Muscle of arm (tissue), 12 donors: ENCODE results near the gene DVL2. TPM values are rescaled to one million over a fixed set of nuclear protein-coding genes. Genes with fewer than 3 reads are reported as not detected.
"Not testable (repeated sequence)": the region's sequence is repeated elsewhere in the genome, so short reads cannot be mapped to it uniquely, and the experiment has no call there.

Experiments
- DNase-seq: peaks from one replicate; pipeline ENCODE4 v3.0.0-alpha.2; 2013
- polyA plus RNA-seq, 12 donors: library from polyadenylated mRNA; unstranded; fragments of 120-200 nt; gene quantifications; one replicate each; pipeline ENCODE4 v1.2.1, GENCODE V29; 2013; ENCODE audit not compliant: insufficient read length in 12 of 12

The DVL2 gene
- polyA plus RNA-seq, 12 donors = 26.7 to 49.0 (median 33.7) TPM; not detected in 1

GRCh38 chr17:7207120-7208001 is 27.0 kb downstream of the DVL2 start:
- DNase-seq = no peak

DNA sequence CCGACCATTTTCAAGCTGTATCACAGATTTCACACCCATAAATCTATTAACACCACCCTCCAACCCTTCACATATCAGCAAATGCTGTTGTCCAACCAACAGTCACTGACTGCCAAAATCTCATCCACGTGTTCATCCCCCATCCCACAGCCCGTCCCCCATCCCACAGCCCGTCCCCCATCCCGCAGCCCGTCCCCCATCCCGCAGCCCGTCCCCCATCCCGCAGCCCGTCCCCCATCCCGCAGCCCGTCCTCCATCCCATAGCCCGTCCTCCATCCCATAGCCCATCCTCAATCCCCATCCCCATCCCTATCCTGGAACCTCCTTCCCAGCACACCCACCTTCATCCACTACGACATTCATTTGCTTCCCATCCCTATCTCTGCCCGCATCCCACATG is 28.8 kb downstream of the DVL2 start:
- DNase-seq = no peak

DNA sequence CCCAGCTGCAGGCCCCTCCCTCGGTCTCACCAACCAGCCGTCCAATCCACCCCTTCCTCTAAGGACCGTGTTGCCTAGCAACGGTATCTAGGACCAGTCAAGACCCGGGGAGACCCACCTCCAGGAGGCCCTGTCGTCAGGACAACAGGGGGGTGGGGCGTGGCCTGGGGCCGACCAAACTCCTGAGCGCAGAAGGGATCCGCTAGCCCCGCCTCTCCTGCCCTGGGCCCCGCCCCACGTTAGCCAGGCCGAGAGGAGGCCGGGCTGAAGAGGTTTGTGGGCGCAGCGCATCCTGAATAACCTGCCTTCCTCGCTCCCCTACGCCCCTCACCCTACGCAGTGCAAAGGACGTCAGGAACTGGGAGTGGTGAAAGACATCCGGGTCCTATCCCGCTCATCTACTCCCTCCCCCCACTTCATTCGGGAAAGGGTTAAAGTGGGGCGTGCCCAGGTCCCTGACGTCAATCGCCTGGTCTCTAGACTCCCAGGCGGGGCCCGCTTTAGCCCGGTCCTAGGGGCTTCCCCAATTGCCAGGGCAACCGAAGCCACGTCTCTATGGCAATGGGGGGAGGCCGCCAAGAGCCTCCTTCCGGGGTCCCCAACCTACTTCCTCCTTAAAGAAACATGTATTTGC is 29.4 kb downstream of the DVL2 start:
- DNase-seq = peak; percentile 92

DNA sequence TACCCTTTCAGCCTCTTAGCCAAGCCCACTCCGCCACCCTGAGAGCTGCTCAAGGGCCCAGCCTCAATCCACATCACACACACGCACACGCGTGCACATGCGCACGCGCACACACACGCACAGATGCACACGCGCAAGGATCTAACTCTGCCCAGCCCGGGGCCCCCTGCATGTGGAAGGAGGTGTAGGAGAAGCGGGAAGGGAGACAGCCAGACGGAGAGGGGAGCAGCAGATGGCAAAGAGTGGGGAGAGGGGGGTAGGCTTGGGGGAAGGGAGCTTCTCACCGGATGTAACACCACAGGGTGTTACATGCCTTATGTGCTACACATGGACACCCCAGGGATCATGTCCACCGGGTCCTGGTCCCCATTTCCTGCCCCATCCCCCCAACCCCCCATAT is 30.0 kb downstream of the DVL2 start:
- DNase-seq = no peak

DNA sequence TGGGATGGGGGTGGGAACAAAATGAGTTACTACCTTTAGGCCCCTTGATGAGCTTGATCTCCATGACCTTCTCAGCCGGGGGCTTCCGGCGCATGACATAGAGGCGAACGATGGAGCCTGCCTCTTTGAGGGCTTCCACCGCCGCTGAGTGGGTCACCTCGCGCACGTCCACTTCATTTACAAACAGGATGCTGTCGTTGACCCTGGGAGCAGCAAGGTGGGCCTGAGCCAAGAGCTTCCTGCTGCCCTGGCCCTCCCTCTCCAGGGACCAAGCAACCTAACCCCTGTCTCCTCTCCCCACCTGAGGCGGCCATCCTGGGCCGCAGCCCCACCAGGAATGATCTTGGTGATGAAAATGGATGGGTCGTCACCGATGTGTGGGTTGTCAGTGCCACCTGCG is 30.9 kb downstream of the DVL2 start:
- no peak for DNase-seq

DNA sequence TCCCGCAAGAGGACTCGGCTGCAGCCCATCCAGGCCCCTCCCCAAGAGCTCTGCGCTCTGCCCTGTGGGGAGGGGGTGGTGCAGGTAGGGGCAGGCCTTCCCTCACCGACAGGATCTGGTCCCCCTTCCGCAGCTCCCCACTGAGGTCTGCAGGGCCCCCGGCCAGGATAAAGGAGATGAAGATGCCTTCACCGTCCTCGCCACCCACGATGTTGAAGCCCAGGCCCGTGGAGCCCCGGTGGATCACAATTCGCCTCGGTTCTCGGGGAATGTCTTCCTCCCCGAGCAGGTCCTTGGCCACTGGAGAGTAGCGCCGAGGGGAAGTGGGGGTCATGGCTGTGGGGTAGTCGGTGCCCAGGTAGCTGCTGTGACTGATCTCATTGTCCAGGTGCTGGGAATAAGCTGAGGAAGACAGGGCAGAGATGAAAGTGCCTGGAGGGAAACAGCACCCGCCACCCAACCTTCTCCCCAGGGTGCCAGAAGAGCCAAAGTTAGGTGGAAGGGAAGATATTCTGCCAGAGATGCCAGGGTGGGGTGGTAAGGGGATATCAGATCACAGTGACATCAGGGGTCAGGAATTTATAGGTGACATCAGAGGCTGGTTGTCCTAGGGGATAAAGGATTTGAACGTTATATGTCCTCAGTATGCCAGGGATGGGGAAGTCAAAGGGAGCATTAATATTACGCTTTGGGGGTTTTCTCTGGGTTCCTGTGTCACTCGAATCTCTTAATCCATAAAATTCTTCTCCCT is 37.5 kb downstream of the DVL2 start:
- DNase-seq = no peak

DNA sequence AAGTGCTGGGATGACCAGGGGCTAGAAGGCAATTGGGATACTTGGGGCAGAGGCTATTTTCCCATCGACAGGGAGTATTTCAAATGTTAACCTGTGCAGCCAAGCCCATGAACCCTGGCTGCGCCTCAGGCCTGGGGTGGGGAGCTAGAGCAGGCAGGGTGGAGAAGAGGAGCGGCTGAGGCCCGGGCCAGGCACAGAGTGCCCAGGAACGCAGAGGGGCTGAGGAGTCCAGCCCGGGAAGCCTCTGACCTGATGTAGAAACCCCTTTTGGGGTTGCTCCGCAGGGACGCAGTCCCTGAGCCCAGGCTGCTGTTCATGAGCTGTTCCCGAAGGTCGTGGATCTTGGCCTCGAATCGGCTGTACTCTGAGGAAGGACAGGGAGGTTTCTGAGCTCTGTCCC is 38.3 kb downstream of the DVL2 start:
- DNase-seq = no peak

DNA sequence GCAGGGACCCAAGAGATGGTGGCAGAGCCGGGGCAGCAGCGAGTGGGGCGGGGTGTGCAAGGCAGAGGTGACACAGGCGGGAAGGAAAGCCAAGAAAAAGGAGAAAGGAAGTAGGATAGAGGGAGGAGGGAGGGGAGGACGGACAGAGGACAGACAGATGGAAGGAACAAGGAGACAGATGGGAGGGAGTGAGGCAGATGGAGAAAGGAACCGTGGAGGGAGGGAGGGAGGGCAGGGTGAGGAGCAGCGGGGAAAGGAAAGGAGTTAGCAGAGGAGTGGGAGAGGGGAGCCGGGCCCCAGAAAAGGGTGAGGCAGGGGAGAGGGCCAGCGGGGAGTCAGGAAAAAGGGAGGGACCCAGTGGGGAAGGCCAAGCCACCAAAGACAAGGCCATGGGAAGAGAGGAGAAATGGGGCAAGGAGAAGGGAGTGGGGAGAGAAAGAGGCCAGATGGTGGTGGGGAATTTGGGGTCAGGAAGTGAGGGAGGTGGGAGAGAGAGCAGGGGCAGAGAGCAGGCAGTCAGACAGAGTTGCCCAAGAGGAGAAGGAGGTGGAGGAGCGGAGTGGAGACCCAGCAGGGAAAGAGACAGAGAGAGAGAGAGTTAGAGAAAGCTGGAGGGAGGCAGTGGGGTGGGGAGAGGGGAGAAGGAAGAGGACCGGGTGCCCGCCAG is 41.9 kb downstream of the DVL2 start:
- DNase-seq = no peak

DNA sequence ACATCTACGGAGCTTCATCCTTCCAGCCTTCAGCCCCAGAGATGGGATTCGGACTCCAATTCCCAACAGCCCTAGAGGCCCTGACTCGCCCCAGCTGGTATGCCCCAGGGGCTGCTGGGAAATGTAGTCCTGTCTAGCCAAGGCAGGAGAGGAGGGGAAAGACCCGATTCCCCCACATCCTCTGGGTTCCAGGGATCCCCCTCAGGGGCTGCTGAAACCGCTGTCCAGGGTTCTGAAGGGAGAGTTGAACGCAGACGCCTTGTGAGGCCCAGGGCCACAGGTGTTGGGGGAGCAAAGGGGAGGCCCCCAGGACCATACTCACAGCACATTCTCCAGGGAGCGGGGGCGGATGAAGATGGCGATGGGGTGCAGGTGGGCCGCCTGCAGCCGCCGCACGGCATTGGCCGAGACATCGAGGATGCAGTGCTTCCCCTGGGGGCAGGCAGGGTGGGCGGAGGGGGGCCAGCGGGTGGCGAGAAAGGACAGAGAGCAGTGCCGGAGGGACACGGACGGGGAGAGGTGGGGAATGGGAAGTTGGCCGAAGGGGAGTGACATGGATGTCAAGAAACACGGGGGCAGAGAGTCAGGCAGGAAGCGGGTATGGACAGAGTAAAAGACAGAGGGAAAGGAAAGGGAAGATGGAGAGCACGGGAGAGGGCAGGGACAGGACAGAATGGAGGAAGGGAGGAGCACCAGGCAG is 42.6 kb downstream of the DVL2 start:
- DNase-seq = no peak

GRCh38 chr17:7191069-7191468 is 43.2 kb downstream of the DVL2 start:
- DNase-seq = no peak

DNA sequence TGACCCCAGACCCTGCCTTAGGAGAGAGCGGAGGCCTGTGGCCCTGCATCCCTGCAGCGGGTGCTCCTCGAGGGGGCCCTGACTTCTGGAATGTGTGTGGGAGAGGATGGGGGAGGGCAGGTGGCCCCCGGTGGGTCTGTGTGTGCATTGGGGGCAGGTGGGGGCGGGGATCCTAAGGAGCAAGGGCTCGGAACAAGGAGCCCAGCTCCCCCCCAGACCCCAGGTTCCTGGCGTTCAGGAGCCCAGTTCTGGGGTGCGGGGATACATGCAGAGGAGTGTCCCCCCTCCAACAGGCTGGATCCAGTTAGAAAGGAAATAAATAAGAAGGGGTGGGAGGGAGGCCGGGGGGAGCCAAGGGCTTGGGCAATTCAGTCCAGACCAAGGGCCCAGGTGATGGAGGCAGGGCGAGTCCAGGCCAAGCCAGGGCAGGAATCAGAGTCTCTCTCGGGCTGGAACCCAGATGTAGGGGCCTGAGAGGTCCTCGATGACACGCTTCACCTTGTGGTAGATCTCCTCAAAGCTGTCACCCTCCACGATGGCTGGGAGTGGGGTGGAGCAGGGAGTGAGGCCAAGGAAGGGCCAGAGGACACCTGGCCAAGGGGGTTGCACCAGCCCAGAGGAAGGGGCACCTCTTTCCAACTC is 43.9 kb downstream of the DVL2 start:
- DNase-seq = no peak

DNA sequence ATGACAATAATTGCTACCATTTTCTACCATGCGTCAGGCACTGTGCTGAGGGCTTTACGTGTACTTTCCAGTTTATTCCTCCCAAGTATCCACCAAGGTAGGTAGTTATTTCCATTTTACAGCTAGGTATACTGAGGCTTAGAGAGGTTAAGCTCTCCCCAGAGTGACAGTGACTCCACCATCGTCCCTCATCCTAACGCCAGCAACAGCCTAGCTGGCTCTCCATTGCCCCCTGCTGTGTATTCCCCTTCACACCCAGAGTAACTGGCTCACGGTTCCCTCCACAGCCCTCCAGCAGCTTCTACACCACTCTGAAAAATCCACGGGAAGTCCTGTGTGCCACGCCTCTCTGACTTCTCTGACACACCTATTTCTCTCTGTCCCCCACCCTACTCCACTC is 48.1 kb downstream of the DVL2 start:
- no peak for DNase-seq

GRCh38 chr17:7184647-7185046 is 49.7 kb downstream of the DVL2 start:
- no peak for DNase-seq

DNA sequence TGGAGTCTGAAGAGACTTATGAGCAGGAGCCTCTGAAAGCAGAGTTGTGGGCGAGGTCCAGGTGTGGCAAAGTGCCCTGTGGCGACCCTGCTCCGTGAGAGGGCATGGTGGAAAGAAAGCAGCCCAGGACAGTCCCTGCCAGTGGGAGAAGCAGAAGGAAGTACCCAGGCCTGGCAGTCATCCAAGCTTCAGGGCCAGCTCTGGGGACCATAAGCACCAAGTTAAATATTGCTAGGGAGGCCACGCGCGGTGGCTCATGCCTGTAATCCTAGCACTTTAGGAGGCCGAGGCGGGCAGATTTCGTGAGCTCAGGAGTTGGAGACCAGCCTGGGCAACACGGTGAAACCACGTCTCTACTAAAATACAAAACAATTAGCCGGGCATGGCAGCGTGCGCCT is 50.2 kb downstream of the DVL2 start:
- no peak for DNase-seq

DNA sequence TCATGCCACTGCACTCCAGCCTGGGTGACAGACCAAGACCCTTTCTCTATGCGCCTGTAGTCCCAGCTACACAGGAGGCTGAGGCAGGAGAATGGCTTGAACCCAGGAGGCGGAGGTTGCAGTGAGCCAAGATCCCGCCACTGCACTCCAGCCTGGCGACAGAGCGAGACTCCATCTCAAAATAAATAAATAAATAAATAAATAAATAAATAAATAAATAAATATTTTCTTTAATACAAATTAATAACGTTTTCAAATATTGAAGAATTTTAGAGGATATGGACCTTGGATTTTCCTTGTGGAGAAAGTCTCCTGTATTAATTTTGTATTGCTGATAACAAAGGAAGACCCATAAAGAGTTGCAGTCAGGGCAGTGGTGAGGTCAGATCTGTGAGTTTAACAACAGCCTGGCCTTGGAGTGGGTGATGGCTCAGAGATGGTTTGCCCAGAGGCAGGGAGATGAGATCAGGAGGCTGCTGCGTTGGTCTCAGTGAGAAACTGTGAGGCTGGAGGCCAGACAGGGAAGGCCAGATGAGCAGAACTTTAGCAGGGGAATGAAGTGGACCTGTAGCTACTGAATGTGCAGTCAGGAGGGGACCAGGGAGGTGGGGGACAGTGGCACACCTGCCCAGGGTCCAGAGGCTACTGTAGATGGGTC is 50.8 kb downstream of the DVL2 start:
- no peak for DNase-seq

GRCh38 chr17:7182101-7182500 is 52.2 kb downstream of the DVL2 start:
- DNase-seq = not testable (repeated sequence)

GRCh38 chr17:7179317-7180254 is 54.7 kb downstream of the DVL2 start, which contains the start of gene ASGR1:
ASGR1 (minus strand) TSS chr17:7179370; CDS start chr17:7178563, 807 bp downstream.
- DNase-seq = no peak

DNA sequence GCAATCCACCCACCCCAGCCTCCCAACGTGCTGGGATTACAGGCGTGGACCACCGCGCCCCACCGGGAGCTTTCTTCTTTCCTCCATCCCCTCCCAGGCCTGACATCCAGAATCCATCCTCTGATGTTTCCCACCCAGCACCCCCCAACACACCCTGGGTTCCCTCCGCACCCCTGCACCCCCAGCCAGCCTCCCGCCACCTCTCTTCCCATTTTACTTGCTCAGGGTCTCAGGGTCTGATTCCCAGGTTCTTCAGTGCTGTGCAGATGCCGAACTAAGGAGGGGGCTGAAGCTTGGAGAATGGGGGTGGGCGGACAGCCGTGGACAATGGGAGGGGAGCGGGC is 55.4 kb downstream of the DVL2 start:
- no peak for DNase-seq

DNA sequence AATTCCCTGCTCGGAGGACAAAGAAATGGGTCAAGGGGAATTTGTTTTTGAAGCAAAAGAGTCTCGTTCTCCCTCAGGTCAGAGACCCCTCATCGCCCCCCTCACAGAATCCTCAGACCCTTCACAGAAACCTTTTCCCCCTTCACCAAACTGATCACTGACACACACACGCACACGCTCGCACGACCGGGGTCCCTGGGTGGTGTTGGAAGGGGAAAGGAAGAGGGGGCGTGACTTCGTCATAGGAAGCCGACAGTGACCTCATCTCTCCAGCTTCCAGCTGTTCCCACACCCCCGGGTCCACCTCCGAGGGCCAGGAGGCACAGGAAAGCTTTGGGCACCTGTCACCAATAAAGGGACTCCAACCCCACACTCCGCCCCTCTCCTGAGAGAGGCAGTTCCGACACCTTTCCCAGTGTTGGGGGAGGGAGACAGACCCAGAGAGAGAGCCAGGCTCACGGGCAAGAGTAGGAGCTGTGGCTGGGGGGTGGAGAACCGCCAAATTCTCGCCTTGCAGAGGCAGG is 56.3 kb downstream of the DVL2 start:
- DNase-seq = peak; percentile 38
